Endothelial cell (in vitro differentiated cells): ENCODE measurements around the gene HLCS. TPM values are rescaled to one million over a fixed set of nuclear protein-coding genes. Genes with fewer than 3 reads are reported as not detected.

Experiments
- DNase-seq: peaks from one replicate; pipeline ENCODE4 v3.0.0; 2021; ENCODE audit warnings: low spot score
- H3K27ac Mint-ChIP-seq: one replicate; pipeline ENCODE4 v1.8.0; 2021; ENCODE audit warnings: mixed read lengths, inconsistent platforms; ENCODE audit not compliant: unreplicated experiment
- H3K27me3 Mint-ChIP-seq: one replicate; pipeline ENCODE4 v1.8.0; 2021; ENCODE audit warnings: mild to moderate bottlenecking, moderate library complexity, mixed read lengths, inconsistent platforms; ENCODE audit not compliant: unreplicated experiment
- H3K36me3 Mint-ChIP-seq: one replicate; pipeline ENCODE4 v1.8.0; 2021; ENCODE audit warnings: mild to moderate bottlenecking, low read depth, mixed read lengths, inconsistent platforms; ENCODE audit not compliant: unreplicated experiment
- H3K4me1 Mint-ChIP-seq: one replicate; pipeline ENCODE4 v1.8.0; 2021; ENCODE audit warnings: mild to moderate bottlenecking, mixed read lengths, inconsistent platforms; ENCODE audit not compliant: unreplicated experiment
- H3K4me3 Mint-ChIP-seq: one replicate; pipeline ENCODE4 v1.8.0; 2021; ENCODE audit warnings: mild to moderate bottlenecking, mixed read lengths, inconsistent platforms; ENCODE audit not compliant: unreplicated experiment
- H3K9me3 Mint-ChIP-seq: one replicate; pipeline ENCODE4 v1.8.0; 2021; ENCODE audit warnings: mixed read lengths, inconsistent platforms; ENCODE audit not compliant: unreplicated experiment
- total RNA-seq: library from RNA; stranded (reverse); fragmentation: NEBNext Ultra II Directional; extraction: Animal tissue kit (Norgen Biotek cat#: 25700); gene quantifications from one replicate; pipeline ENCODE4 v1.2.1, GENCODE V29; 2021; ENCODE audit not compliant: unreplicated experiment
- TF ChIP-seq, protein P1 (sequence below): fragments of 200-600 bp; sonication (generic); IDR thresholded peaks from one replicate; pipeline ENCODE4 v1.5.0; 2021; ENCODE audit warnings: antibody characterized with exemption; ENCODE audit not compliant: unreplicated experiment

HLCS gene
- total RNA-seq, 1 donor from 2014 or later, result 97.4 TPM

DNA sequence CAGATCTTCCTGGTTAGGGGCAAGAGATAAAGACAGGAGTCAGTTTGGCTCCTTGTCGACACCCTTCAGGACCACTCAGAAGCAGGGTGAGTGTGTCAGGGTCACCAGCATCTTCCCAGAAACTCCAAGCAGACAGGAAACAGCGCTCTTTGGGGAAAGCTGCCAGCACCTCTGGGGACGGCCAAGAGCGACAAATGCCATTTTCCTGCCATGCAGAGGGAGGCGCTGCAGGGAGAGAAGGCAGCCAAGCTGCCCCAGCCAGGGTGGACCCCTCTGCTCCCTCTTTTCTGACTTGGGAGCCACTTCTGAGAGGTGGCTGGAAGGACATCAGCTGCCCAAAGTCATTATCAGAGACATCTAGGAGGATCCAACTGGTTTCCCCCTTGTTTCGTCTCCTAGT, 238.6 kb downstream of the HLCS start:
- DNase-seq, result no peak
- Mint-ChIP-seq H3K27me3 (peaks cover 4% of the 10 kb centered on the region), H3K9me3 (no peaks in the 10 kb centered on the region), H3K4me3 (no peak overlapping the region), H3K4me1 (peaks cover 2% of the 10 kb centered on the region), H3K27ac (no peak overlapping the region), H3K36me3 (peaks cover 8% of the 10 kb centered on the region)
- TF ChIP-seq, protein P1, sequence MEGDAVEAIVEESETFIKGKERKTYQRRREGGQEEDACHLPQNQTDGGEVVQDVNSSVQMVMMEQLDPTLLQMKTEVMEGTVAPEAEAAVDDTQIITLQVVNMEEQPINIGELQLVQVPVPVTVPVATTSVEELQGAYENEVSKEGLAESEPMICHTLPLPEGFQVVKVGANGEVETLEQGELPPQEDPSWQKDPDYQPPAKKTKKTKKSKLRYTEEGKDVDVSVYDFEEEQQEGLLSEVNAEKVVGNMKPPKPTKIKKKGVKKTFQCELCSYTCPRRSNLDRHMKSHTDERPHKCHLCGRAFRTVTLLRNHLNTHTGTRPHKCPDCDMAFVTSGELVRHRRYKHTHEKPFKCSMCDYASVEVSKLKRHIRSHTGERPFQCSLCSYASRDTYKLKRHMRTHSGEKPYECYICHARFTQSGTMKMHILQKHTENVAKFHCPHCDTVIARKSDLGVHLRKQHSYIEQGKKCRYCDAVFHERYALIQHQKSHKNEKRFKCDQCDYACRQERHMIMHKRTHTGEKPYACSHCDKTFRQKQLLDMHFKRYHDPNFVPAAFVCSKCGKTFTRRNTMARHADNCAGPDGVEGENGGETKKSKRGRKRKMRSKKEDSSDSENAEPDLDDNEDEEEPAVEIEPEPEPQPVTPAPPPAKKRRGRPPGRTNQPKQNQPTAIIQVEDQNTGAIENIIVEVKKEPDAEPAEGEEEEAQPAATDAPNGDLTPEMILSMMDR, result no peak

DNA sequence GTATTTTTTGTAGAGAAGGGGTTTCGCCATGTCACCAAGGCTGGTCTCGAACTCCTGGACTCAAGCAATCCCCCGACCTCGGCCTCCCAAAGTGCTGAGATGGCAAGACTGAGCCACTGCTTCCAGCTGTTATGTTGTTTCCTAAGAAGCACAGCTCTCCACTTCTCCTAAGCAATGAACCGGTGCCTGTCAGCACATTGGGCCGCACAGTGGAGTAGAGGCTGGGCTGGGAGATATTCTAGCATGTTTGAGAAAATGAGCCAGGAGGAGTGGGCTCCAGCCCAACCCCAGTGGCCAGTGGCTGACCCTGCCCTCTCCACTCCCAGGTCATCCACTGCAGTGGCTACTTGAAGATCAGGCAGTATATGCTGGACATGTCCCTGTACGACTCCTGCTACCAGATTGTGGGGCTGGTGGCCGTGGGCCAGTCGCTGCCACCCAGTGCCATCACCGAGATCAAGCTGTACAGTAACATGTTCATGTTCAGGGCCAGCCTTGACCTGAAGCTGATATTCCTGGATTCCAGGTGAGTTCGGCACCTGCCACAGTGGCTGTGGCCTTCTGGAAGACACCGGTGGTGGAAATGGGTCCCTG, 240.6 kb downstream of the HLCS start:
- H3K27ac Mint-ChIP-seq, result no peak overlapping the region
- peaks cover 7% of the 10 kb centered on the region for H3K36me3 Mint-ChIP-seq
- no peak overlapping the region for H3K4me3 Mint-ChIP-seq
- TF ChIP-seq, protein P1, result no peak
- no peak for DNase-seq
- peaks cover 8% of the 10 kb centered on the region for H3K27me3 Mint-ChIP-seq
- no peaks in the 10 kb centered on the region for H3K9me3 Mint-ChIP-seq
- peaks cover 2% of the 10 kb centered on the region for H3K4me1 Mint-ChIP-seq

- no peak for DNase-seq
- Mint-ChIP-seq H3K27ac (no peak overlapping the region), H3K4me3 (no peak overlapping the region), H3K27me3 (peaks cover 9% of the 10 kb centered on the region), H3K4me1 (no peaks in the 10 kb centered on the region), H3K36me3 (peaks cover 4% of the 10 kb centered on the region), H3K9me3 (no peaks in the 10 kb centered on the region)
- TF ChIP-seq, protein P1, result no peak
Observed at GRCh38 chr21:36724660-36725059, 241.8 kb downstream of the HLCS start.

GRCh38 chr21:36723371-36723881, 243.0 kb downstream of the HLCS start:
- no peak for DNase-seq
- peaks cover 7% of the 10 kb centered on the region for H3K27me3 Mint-ChIP-seq
- no peak overlapping the region for H3K27ac Mint-ChIP-seq
- peaks cover 9% of the 10 kb centered on the region for H3K36me3 Mint-ChIP-seq
- H3K4me3 Mint-ChIP-seq, result no peak overlapping the region
- H3K4me1 Mint-ChIP-seq, result no peaks in the 10 kb centered on the region
- H3K9me3 Mint-ChIP-seq, result no peaks in the 10 kb centered on the region
- TF ChIP-seq, protein P1, result no peak
